GM23338 (cell line): Measurements from ENCODE around the gene ALDH3A2. TPM values are rescaled to one million over a fixed set of nuclear protein-coding genes. Genes with fewer than 3 reads are reported as not detected.
A peak's percentile ranks its signal among the peaks of the same experiment; 100 is the strongest.

Experiments used
- ATAC-seq: fragments of 200-7000 bp; cut with Tn5 transposase; 3 replicates; pipeline ENCODE4 v1.9.1; 2020
- DNase-seq: peaks from one replicate; pipeline ENCODE4 v3.0.0-alpha.2; 2015; ENCODE audit warnings: low spot score
- H2AFZ ChIP-seq: fragments of 200-600 bp; sonication (generic); 2 replicates; pipeline ENCODE4 v1.8.0; 2016; ENCODE audit warnings: antibody characterized with exemption, mild to moderate bottlenecking, moderate library complexity
- H3F3A ChIP-seq: fragments of 200-600 bp; sonication (generic); replicated peaks from 2 replicates; pipeline ENCODE4 v1.8.0; 2017; ENCODE audit warnings: antibody characterized with exemption, mixed run types, low read depth
- H3K27ac ChIP-seq: fragments of 200-600 bp; sonication (generic); 2 replicates; pipeline ENCODE4 v1.6.1; 2016; ENCODE audit warnings: low read depth
- H3K27me3 ChIP-seq: fragments of 200-600 bp; sonication (generic); 2 replicates; pipeline ENCODE4 v1.8.0; 2016; ENCODE audit warnings: mild to moderate bottlenecking, mixed run types, moderate library complexity; ENCODE audit not compliant: insufficient read depth
- H3K36me3 ChIP-seq: fragments of 200-600 bp; sonication (generic); 2 replicates; pipeline ENCODE4 v1.8.0; 2016; ENCODE audit warnings: mild to moderate bottlenecking; ENCODE audit not compliant: insufficient read depth
- H3K4me1 ChIP-seq: fragments of 200-600 bp; sonication (generic); 2 replicates; pipeline ENCODE4 v1.8.0; 2016; ENCODE audit warnings: mild to moderate bottlenecking, moderate library complexity; ENCODE audit not compliant: insufficient read depth
- H3K4me2 ChIP-seq: fragments of 200-600 bp; sonication (generic); 2 replicates; pipeline ENCODE4 v1.7.1; 2017; ENCODE audit warnings: mixed run types
- H3K4me3 ChIP-seq: fragments of 200-600 bp; sonication (generic); 2 replicates; pipeline ENCODE4 v1.6.1; 2016; ENCODE audit warnings: mixed run types
- H3K79me2 ChIP-seq: fragments of 200-600 bp; sonication (generic); replicated peaks from 2 replicates; pipeline ENCODE4 v1.8.0; 2017; ENCODE audit warnings: mild to moderate bottlenecking; ENCODE audit not compliant: insufficient read depth
- H3K9me2 ChIP-seq: fragments of 200-600 bp; sonication (generic); 2 replicates; pipeline ENCODE4 v1.8.0; 2017; ENCODE audit not compliant: insufficient read depth
- H4K20me1 ChIP-seq: fragments of 200-600 bp; sonication (generic); replicated peaks from 2 replicates; pipeline ENCODE4 v1.8.0; 2017; ENCODE audit warnings: mild to moderate bottlenecking; ENCODE audit not compliant: insufficient read depth
- H3K27ac Mint-ChIP-seq: 2 replicates; pipeline ENCODE4 v1.8.0; 2020; ENCODE audit warnings: inconsistent platforms, mild to moderate bottlenecking, moderate library complexity, mixed read lengths
- H3K27me3 Mint-ChIP-seq: 3 replicates; pipeline ENCODE4 v1.8.0; 2022; ENCODE audit warnings: low read depth, mild to moderate bottlenecking, moderate library complexity, mixed read lengths, inconsistent platforms; ENCODE audit not compliant: insufficient read depth, poor library complexity
- H3K36me3 Mint-ChIP-seq: 3 replicates; pipeline ENCODE4 v1.8.0; 2021; ENCODE audit warnings: low read depth, mild to moderate bottlenecking, inconsistent platforms, moderate library complexity, mixed read lengths
- H3K4me1 Mint-ChIP-seq: 3 replicates; pipeline ENCODE4 v1.8.0; 2020; ENCODE audit warnings: mild to moderate bottlenecking, inconsistent platforms, mixed read lengths
- H3K4me3 Mint-ChIP-seq: 3 replicates; pipeline ENCODE4 v1.8.0; 2021; ENCODE audit warnings: moderate library complexity, mild to moderate bottlenecking, inconsistent platforms, mixed read lengths
- H3K9me3 Mint-ChIP-seq: 3 replicates; pipeline ENCODE4 v1.8.0; 2020; ENCODE audit warnings: moderate library complexity, mild to moderate bottlenecking, inconsistent platforms, mixed read lengths
- CREB1 ChIP-seq: fragments of 250-450 bp; sonication (Bioruptor Pico); IDR thresholded peaks from 2 replicates; pipeline ENCODE4 v1.5.0; 2020; ENCODE audit warnings: low read depth, mild to moderate bottlenecking, moderate library complexity
- EZH2 ChIP-seq: fragments of 200-600 bp; sonication (generic); IDR thresholded peaks from one replicate; pipeline ENCODE4 v1.8.0; 2017; ENCODE audit warnings: antibody characterized with exemption, mild to moderate bottlenecking, low read depth; ENCODE audit not compliant: unreplicated experiment
- EZH2phosphoT487 ChIP-seq: fragments of 200-600 bp; sonication (generic); IDR thresholded peaks from one replicate; pipeline ENCODE4 v1.8.1; 2018; ENCODE audit warnings: antibody characterized with exemption; ENCODE audit not compliant: unreplicated experiment
- JUNB ChIP-seq: IDR thresholded peaks from one replicate; pipeline ENCODE4 v1.6.1; 2016; ENCODE audit warnings: antibody characterized with exemption; ENCODE audit not compliant: unreplicated experiment
- NANOG ChIP-seq: IDR thresholded peaks from 2 replicates; pipeline ENCODE4 v1.6.1; 2016; ENCODE audit warnings: antibody characterized with exemption, borderline replicate concordance
- POLR2AphosphoS5 ChIP-seq: IDR thresholded peaks from 2 replicates; pipeline ENCODE4 v1.6.1; 2016; ENCODE audit warnings: antibody characterized with exemption, low read depth
- STAT1 ChIP-seq: IDR thresholded peaks from one replicate; pipeline ENCODE4 v1.6.1; 2016; ENCODE audit warnings: antibody characterized with exemption; ENCODE audit not compliant: unreplicated experiment
- ZNF114 ChIP-seq: fragments of 250-450 bp; sonication (Bioruptor Pico); IDR thresholded peaks from 2 replicates; pipeline ENCODE4 v1.5.0; 2020; ENCODE audit warnings: mild to moderate bottlenecking, moderate library complexity
- ZNF331 ChIP-seq: fragments of 250-450 bp; sonication (Bioruptor Pico); IDR thresholded peaks from 2 replicates; pipeline ENCODE4 v1.5.0; 2020; ENCODE audit warnings: low read depth, mild to moderate bottlenecking, moderate library complexity
- polyA plus RNA-seq: library from polyadenylated mRNA; unstranded; fragments of >200 nt; fragmentation: Nextera tagmentation; extraction: Ambion mirVana; gene quantifications from 2 replicates; pipeline ENCODE4 v1.2.1, GENCODE V29; 2016
- total RNA-seq: library from RNA; depleted of rRNA; stranded (reverse); fragments of >200 nt; shearing (Covaris generic); gene quantifications from 2 replicates; pipeline ENCODE4 v1.2.3, GENCODE V29; 2014
- TF ChIP-seq, protein P1 (sequence below): IDR thresholded peaks from 2 replicates; pipeline ENCODE4 v1.6.1; 2016; ENCODE audit warnings: antibody characterized with exemption
- TF ChIP-seq, protein P2 (sequence below): IDR thresholded peaks from one replicate; pipeline ENCODE4 v1.6.1; 2018; ENCODE audit warnings: antibody characterized with exemption; ENCODE audit not compliant: unreplicated experiment
- TF ChIP-seq, protein P3 (sequence below), 2 experiments: fragments of 200-600 bp in 1 of 2; sonication (generic) in 1 of 2; conservative IDR thresholded peaks; 2 replicates each; pipeline versions ENCODE4 v1.5.1 to v1.6.1; 2016 to 2017; ENCODE audit warnings: antibody characterized with exemption in 2 of 2, low read depth in 2 of 2, mild to moderate bottlenecking in 2 of 2, moderate library complexity in 1 of 2

The ALDH3A2 gene
- total and polyA plus RNA-seq, 2 experiments from 2014 or later = 31.3 to 159 TPM

DNA sequence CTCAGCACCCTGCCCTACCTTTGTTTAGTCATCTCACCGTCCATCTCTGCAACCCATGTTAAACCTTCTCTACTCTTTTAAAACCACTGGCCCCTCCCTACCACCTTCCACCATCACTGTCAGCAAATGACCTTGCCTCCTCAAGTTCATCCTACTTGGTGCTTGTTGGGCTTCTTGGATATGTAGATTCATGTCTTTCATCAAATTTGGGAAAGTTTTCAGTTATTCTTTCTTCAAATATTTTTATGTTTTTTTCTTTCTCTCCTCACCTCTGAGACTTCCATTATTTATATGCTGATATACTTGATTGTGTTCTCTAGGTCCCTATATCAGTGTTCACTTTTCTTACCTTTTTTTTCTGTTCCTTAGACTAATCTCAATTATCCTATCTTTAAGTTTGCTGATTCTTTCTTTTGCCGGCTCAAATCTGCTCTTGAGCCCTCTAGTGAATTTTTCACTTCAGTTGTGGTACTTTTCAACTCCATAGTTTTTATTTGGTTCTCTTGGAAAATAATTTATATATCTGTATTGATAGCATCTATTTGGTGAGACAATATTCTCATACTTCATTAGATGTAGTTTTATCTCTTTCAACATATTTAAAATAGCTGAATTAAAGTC lies 28.7 kb upstream of the ALDH3A2 start:
- Mint-ChIP-seq H3K4me3 (no peak overlapping the region), H3K27me3 (peaks cover 2% of the 10 kb centered on the region), H3K27ac (no peak overlapping the region), H3K4me1 (no peaks in the 10 kb centered on the region), H3K9me3 (peaks cover 35% of the 10 kb centered on the region), H3K36me3 (peaks cover 21% of the 10 kb centered on the region)
- Histone ChIP-seq H3K9me2 (no peaks in the 10 kb centered on the region), H3K27me3 (no peaks in the 10 kb centered on the region), H3F3A (0 out of 2 replicates have a peak, but pooled peaks cover 5% of the 10 kb centered on the region), H3K4me3 (no peak overlapping the region), H3K27ac (no peak overlapping the region), H3K79me2 (no peaks in the 10 kb centered on the region), H3K36me3 (no peaks in the 10 kb centered on the region; the same call in 1 of the 2 replicates), H4K20me1 (no peaks in the 10 kb centered on the region), H3K4me2 (no peak overlapping the region), H2AFZ (no peak overlapping the region), H3K4me1 (no peaks in the 10 kb centered on the region)
- TF ChIP-seq ZNF331 (CRISPR knock-in tag) = no peak
- no peak for TF ChIP-seq POLR2AphosphoS5
- TF ChIP-seq STAT1 = no peak
- TF ChIP-seq CREB1 (CRISPR knock-in tag) = no peak
- TF ChIP-seq ZNF114 (CRISPR knock-in tag) = no peak
- TF ChIP-seq, protein P1, sequence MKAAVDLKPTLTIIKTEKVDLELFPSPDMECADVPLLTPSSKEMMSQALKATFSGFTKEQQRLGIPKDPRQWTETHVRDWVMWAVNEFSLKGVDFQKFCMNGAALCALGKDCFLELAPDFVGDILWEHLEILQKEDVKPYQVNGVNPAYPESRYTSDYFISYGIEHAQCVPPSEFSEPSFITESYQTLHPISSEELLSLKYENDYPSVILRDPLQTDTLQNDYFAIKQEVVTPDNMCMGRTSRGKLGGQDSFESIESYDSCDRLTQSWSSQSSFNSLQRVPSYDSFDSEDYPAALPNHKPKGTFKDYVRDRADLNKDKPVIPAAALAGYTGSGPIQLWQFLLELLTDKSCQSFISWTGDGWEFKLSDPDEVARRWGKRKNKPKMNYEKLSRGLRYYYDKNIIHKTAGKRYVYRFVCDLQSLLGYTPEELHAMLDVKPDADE = no peak
- TF ChIP-seq, protein P2, sequence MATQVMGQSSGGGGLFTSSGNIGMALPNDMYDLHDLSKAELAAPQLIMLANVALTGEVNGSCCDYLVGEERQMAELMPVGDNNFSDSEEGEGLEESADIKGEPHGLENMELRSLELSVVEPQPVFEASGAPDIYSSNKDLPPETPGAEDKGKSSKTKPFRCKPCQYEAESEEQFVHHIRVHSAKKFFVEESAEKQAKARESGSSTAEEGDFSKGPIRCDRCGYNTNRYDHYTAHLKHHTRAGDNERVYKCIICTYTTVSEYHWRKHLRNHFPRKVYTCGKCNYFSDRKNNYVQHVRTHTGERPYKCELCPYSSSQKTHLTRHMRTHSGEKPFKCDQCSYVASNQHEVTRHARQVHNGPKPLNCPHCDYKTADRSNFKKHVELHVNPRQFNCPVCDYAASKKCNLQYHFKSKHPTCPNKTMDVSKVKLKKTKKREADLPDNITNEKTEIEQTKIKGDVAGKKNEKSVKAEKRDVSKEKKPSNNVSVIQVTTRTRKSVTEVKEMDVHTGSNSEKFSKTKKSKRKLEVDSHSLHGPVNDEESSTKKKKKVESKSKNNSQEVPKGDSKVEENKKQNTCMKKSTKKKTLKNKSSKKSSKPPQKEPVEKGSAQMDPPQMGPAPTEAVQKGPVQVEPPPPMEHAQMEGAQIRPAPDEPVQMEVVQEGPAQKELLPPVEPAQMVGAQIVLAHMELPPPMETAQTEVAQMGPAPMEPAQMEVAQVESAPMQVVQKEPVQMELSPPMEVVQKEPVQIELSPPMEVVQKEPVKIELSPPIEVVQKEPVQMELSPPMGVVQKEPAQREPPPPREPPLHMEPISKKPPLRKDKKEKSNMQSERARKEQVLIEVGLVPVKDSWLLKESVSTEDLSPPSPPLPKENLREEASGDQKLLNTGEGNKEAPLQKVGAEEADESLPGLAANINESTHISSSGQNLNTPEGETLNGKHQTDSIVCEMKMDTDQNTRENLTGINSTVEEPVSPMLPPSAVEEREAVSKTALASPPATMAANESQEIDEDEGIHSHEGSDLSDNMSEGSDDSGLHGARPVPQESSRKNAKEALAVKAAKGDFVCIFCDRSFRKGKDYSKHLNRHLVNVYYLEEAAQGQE = no peak
- DNase-seq (peak; percentile 15), ATAC-seq (no peak)

DNA sequence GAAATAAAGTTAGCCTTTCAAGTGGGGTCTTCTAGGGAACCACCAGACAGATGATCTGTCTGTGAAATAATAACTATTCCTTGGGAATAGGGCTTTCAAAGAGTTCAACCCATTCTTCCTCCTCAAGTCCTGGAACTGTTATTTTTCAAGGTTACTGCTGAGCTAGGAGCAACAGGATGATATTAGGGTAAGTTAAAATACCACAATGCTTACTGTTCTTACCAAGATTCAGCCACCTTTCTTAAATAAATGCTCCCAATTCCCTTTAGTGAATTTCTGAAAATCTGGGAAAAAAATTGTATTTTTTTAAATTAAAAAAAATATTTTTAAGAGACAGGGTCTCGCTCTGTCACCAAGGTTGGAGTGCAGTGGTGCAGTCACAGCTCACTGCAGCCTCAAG lies 26.9 kb upstream of the ALDH3A2 start:
- ATAC-seq (no peak), DNase-seq (no peak)
- no peak overlapping the region for H3K4me2 ChIP-seq
- no peaks in the 10 kb centered on the region for H3K4me1 Mint-ChIP-seq
- no peaks in the 10 kb centered on the region for H3K27me3 ChIP-seq
- H3K27ac Mint-ChIP-seq = no peak overlapping the region
- H3K36me3 ChIP-seq = no peaks in the 10 kb centered on the region; the same call in 1 of the 2 replicates
- no peaks in the 10 kb centered on the region for H3K4me1 ChIP-seq
- H3K27ac ChIP-seq = no peak overlapping the region
- H3K36me3 Mint-ChIP-seq = peaks cover 21% of the 10 kb centered on the region
- no peaks in the 10 kb centered on the region for H3K9me2 ChIP-seq
- H3K79me2 ChIP-seq = no peaks in the 10 kb centered on the region
- peaks cover 37% of the 10 kb centered on the region for H3K9me3 Mint-ChIP-seq
- no peaks in the 10 kb centered on the region for H4K20me1 ChIP-seq
- H3K27me3 Mint-ChIP-seq = peaks cover 2% of the 10 kb centered on the region
- H3K4me3 ChIP-seq = no peak overlapping the region
- no peak overlapping the region for H3K4me3 Mint-ChIP-seq
- H3F3A ChIP-seq = 0 out of 2 replicates have a peak, but pooled peaks cover 5% of the 10 kb centered on the region
- H2AFZ ChIP-seq = no peak overlapping the region
- TF ChIP-seq JUNB (no peak), NANOG (no peak), CREB1 (CRISPR knock-in tag) (no peak), ZNF114 (CRISPR knock-in tag) (no peak), STAT1 (no peak), EZH2phosphoT487 (no peak), EZH2 (no peak)
- TF ChIP-seq, protein P2 = no peak
- TF ChIP-seq, protein P3, sequence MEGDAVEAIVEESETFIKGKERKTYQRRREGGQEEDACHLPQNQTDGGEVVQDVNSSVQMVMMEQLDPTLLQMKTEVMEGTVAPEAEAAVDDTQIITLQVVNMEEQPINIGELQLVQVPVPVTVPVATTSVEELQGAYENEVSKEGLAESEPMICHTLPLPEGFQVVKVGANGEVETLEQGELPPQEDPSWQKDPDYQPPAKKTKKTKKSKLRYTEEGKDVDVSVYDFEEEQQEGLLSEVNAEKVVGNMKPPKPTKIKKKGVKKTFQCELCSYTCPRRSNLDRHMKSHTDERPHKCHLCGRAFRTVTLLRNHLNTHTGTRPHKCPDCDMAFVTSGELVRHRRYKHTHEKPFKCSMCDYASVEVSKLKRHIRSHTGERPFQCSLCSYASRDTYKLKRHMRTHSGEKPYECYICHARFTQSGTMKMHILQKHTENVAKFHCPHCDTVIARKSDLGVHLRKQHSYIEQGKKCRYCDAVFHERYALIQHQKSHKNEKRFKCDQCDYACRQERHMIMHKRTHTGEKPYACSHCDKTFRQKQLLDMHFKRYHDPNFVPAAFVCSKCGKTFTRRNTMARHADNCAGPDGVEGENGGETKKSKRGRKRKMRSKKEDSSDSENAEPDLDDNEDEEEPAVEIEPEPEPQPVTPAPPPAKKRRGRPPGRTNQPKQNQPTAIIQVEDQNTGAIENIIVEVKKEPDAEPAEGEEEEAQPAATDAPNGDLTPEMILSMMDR (conservative IDR thresholded peaks at IDR 0.05; ENCODE audit: low read depth in 2 of 2) = no peak
